ENCODE data around the gene PLA2G4A. TPM values are rescaled to one million over a fixed set of nuclear protein-coding genes. Genes with fewer than 3 reads are reported as not detected.

PLA2G4A gene
- polyA plus RNA-seq, 1 donor (not counting 4 experiments of a cell fraction or from before 2014, with no cell fraction given) = 29.2 TPM

DNA sequence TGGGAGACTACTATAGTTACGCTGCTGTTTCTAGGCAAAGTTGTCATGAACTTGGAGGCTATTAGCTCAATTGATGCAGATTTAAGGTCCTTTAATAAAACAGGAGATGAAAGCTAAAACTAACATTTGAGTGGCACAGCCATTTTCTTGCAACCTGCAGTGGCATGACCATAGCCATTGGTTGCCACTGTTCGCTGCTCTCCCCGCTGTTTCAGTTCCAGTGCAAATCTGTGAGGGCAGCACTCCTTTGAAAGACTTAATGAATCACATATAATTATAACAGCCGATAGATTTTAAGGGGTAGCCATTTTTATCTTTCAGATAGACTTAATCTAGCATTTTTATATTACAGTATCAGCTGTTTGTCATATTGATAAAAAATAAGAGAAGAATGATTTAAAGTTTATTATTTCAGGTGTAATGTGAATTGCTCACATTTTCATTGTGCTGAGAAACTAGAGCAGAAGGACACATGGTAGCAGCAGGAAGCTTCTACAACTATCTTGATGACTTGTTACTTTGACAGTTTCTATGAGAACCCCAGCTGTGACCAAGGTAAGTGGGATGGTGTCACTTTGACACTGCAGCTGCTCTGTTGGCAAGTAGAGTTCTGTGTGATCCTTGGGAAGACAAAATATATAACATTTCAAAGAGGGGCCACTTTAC, 203.7 kb downstream of the PLA2G4A start:
- Histone ChIP-seq H4K20me1 (ENCODE audit: control insufficient read depth, extremely low read depth, insufficient read depth, low read length) (no peaks in the 10 kb centered on the region), H3K9me1 (ENCODE audit: control insufficient read depth, extremely low read depth, insufficient read depth, low read length) (no peaks in the 10 kb centered on the region), H3K27me3 (ENCODE audit: control insufficient read depth, extremely low read depth, insufficient read depth, low read length) (no peaks in the 10 kb centered on the region), H3K9ac (ENCODE audit: control insufficient read depth, extremely low read depth, insufficient read depth, low read length) (no peak overlapping the region), H3K4me3 (ENCODE audit: control insufficient read depth in 2 of 3, extremely low read depth in 1 of 3, insufficient read depth in 2 of 3, low read depth in 1 of 3, low read length in 3 of 3) (no peak overlapping the region), H3K79me2 (ENCODE audit: control insufficient read depth, insufficient read depth, low read length) (no peaks in the 10 kb centered on the region), H2AFZ (ENCODE audit: control insufficient read depth, low read length) (no peak overlapping the region), H3K9me3 (ENCODE audit: control insufficient read depth, low read depth, low read length) (no peaks in the 10 kb centered on the region), H3K4me2 (ENCODE audit: control insufficient read depth, extremely low read depth, insufficient read depth, low read depth, low read length) (no peak overlapping the region), H3K36me3 (ENCODE audit: control insufficient read depth in 2 of 2, extremely low read depth in 1 of 2, insufficient read depth in 2 of 2, low read length in 2 of 2) (no peaks in the 10 kb centered on the region), H3K27ac (ENCODE audit: control insufficient read depth, insufficient read depth, low read length) (no peak overlapping the region), H3K4me1 (ENCODE audit: control insufficient read depth, extremely low read depth, insufficient read depth, low read length) (no peaks in the 10 kb centered on the region)
- DNase-seq (ENCODE audit: low read depth, low spot score) (no peak), FAIRE-seq (no peak)
- dilution Hi-C loops (cut with MboI; ENCODE audit: extremely low pct_ligation_motif_present, low sequenced_read_pairs) = no loop called here
- TF ChIP-seq, protein P1, sequence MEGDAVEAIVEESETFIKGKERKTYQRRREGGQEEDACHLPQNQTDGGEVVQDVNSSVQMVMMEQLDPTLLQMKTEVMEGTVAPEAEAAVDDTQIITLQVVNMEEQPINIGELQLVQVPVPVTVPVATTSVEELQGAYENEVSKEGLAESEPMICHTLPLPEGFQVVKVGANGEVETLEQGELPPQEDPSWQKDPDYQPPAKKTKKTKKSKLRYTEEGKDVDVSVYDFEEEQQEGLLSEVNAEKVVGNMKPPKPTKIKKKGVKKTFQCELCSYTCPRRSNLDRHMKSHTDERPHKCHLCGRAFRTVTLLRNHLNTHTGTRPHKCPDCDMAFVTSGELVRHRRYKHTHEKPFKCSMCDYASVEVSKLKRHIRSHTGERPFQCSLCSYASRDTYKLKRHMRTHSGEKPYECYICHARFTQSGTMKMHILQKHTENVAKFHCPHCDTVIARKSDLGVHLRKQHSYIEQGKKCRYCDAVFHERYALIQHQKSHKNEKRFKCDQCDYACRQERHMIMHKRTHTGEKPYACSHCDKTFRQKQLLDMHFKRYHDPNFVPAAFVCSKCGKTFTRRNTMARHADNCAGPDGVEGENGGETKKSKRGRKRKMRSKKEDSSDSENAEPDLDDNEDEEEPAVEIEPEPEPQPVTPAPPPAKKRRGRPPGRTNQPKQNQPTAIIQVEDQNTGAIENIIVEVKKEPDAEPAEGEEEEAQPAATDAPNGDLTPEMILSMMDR (optimal IDR thresholded peaks at IDR 0.05 in 1 of 3, IDR thresholded peaks at IDR 0.05 in 1 of 3, conservative IDR thresholded peaks at IDR 0.05 in 1 of 3; ENCODE audit: extremely low read depth in 1 of 3, insufficient read depth in 2 of 3, low read length in 3 of 3) = no peak

DNA sequence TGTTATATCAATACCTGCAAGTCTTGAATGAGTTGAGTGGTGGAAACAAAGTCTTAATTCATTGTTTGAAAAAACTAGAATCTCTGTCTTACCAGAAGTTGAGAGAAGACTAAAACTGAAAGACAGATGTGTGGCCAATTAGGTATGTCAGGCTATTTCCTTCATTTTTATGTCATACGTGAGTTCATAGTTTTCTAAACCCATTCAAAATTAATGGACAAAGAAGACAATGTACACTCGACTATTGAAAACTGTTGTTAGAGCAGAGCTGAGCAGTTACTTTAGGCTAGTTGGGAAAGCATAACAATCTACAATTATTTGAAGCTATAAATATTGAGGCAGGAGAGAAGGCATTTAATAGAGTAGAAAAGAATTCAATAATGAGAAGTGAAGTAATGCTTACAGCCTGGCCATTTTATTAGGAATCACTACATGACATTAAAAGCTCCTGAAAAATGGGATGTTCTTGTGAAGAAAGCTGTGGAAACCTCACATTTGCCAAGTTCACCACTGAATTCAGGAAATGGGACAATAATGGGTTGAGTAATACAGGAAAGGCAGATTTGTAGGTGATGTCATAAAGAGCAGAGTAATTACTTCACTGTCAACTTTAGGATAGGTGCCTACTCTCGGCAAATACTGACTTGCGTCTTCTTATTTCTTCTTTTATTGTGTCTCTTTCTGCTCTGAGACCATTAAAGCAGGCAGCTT, 204.4 kb downstream of the PLA2G4A start:
- no peaks in the 10 kb centered on the region for H3K9me3 ChIP-seq (ENCODE audit: control insufficient read depth, low read depth, low read length)
- no peaks in the 10 kb centered on the region for H3K79me2 ChIP-seq (ENCODE audit: control insufficient read depth, insufficient read depth, low read length)
- H3K4me2 ChIP-seq (ENCODE audit: control insufficient read depth, extremely low read depth, insufficient read depth, low read depth, low read length) = no peak overlapping the region
- H3K9me1 ChIP-seq (ENCODE audit: control insufficient read depth, extremely low read depth, insufficient read depth, low read length) = no peaks in the 10 kb centered on the region
- dilution Hi-C loops (cut with MboI; ENCODE audit: extremely low pct_ligation_motif_present, low sequenced_read_pairs) = no loop called here
- no peaks in the 10 kb centered on the region for H3K36me3 ChIP-seq (ENCODE audit: control insufficient read depth in 2 of 2, extremely low read depth in 1 of 2, insufficient read depth in 2 of 2, low read length in 2 of 2)
- H3K9ac ChIP-seq (ENCODE audit: control insufficient read depth, extremely low read depth, insufficient read depth, low read length) = no peak overlapping the region
- no peak overlapping the region for H3K4me3 ChIP-seq (ENCODE audit: control insufficient read depth in 2 of 3, extremely low read depth in 1 of 3, insufficient read depth in 2 of 3, low read depth in 1 of 3, low read length in 3 of 3)
- FAIRE-seq (no peak), DNase-seq (ENCODE audit: low read depth, low spot score) (no peak)
- no peaks in the 10 kb centered on the region for H3K4me1 ChIP-seq (ENCODE audit: control insufficient read depth, extremely low read depth, insufficient read depth, low read length)
- H3K27ac ChIP-seq (ENCODE audit: control insufficient read depth, insufficient read depth, low read length) = no peak overlapping the region
- TF ChIP-seq, protein P1 (optimal IDR thresholded peaks at IDR 0.05 in 1 of 3, IDR thresholded peaks at IDR 0.05 in 1 of 3, conservative IDR thresholded peaks at IDR 0.05 in 1 of 3; ENCODE audit: extremely low read depth in 1 of 3, insufficient read depth in 2 of 3, low read length in 3 of 3) = no peak
- TF ChIP-seq EZH2 (IDR thresholded peaks at IDR 0.05; ENCODE audit: low read length) = no peak
- H2AFZ ChIP-seq (ENCODE audit: control insufficient read depth, low read length) = no peak overlapping the region
- H4K20me1 ChIP-seq (ENCODE audit: control insufficient read depth, extremely low read depth, insufficient read depth, low read length) = no peaks in the 10 kb centered on the region
- H3K27me3 ChIP-seq (ENCODE audit: control insufficient read depth, extremely low read depth, insufficient read depth, low read length) = no peaks in the 10 kb centered on the region

Data from keratinocyte (primary cell).